Measurements from ENCODE around the gene KCNG1. TPM values are rescaled to one million over a fixed set of nuclear protein-coding genes. Genes with fewer than 3 reads are reported as not detected.

The KCNG1 gene
- total and polyA plus RNA-seq, 2 of the 8 experiments (the other 6 are each of a cell fraction or from before 2014, with no cell fraction given), result 16.0 to 18.0 TPM

DNA sequence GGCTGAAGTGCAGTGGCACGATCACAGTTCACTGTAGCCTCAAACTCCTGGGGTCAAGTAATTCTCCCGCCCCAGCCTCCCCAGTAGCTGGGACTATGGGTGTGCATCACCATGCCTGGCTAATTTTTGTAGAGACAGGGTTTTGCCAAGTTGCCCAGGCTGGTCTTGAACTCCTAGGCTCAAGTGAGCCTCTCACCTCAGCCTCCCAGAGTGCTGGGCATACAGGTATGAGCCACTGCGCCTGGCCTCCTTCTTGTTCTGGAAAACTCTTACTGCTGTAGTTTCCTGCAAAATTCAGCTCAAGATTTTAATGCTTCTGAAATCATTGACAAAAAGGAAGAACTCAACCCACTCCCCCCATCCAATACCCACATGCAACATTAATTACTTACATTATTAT, 21.9 kb upstream of the KCNG1 start:
- H3K4me3 ChIP-seq (ENCODE audit: extremely low read depth in 1 of 4, insufficient read depth in 2 of 4, low read depth in 3 of 4, low read length in 4 of 4), result no peak overlapping the region
- no peak overlapping the region for H2BK120ac ChIP-seq (replicated peaks; ENCODE audit: low read depth, low read length)
- H3K79me1 ChIP-seq (ENCODE audit: low read depth, low read length), result no peaks in the 10 kb centered on the region
- no peak overlapping the region for H2BK5ac ChIP-seq (ENCODE audit: low read depth, low read length)
- no peaks in the 10 kb centered on the region for H4K20me1 ChIP-seq (replicated peaks in 1 of 2; ENCODE audit: control insufficient read depth in 1 of 2, insufficient read depth in 2 of 2, low read length in 2 of 2)
- H3K36me3 ChIP-seq (ENCODE audit: control insufficient read depth in 2 of 4, insufficient read depth in 4 of 4, low read length in 3 of 4), result no peaks in the 10 kb centered on the region
- no peak overlapping the region for H2BK12ac ChIP-seq (ENCODE audit: low read depth, low read length)
- no peak for FAIRE-seq
- H2BK20ac ChIP-seq (ENCODE audit: low read length), result no peak overlapping the region
- H4K91ac ChIP-seq (replicated peaks; ENCODE audit: insufficient read length, low read length), result no peak overlapping the region
- no peak overlapping the region for H2BK15ac ChIP-seq (ENCODE audit: low read length)
- peaks cover 2 to 6% of the 10 kb centered on the region in 2 experiments; a peak in 1 of 4 replicates for H3K9me3 ChIP-seq (ENCODE audit: insufficient read depth in 2 of 2, low read depth in 1 of 2, low read length in 1 of 2)
- H2AFZ ChIP-seq (ENCODE audit: low read length), result no peak overlapping the region
- no peak overlapping the region for H4K5ac ChIP-seq (ENCODE audit: insufficient read length, low read depth, low read length)
- H2AK5ac ChIP-seq (ENCODE audit: low read depth, low read length), result no peak overlapping the region
- no peaks in the 10 kb centered on the region for H3K27me3 ChIP-seq (replicated peaks in 1 of 4; ENCODE audit: control insufficient read depth in 3 of 4, extremely low read depth in 1 of 4, insufficient read depth in 3 of 4, low read length in 3 of 4)
- H3K56ac ChIP-seq (replicated peaks; ENCODE audit: insufficient read length, low read depth, low read length), result no peak overlapping the region
- DNase-seq (ENCODE audit: low read depth in 1 of 2, low spot score in 2 of 2), result no peak
- ChIA-PET POLR2A (ENCODE audit: partially characterized antibody) (no interaction called here), CTCF (ENCODE audit: partially characterized antibody) (interaction anchor here (1.4 to 7.3 kb wide), 9 partner anchors 10 to 262 kb away, joined by 4 to 40 read pairs (median 12); no protein-coding TSS in a partner anchor)
- 93% methylated on average over 3 of the region's 3 CpGs; no CpG with 5 or more reads in 1 of the 2 experiments for WGBS, 2 experiments (ENCODE audit: extremely low coverage in 1 of 2, insufficient coverage in 1 of 2, insufficient read length in 1 of 2, insufficient replicate concordance in 2 of 2, low coverage in 1 of 2, low lambda C conversion rate in 2 of 2, missing lambda C conversion rate in 1 of 2)
- no peak overlapping the region for H3K18ac ChIP-seq (ENCODE audit: extremely low read depth, low read length)
- no peak overlapping the region for H3K23ac ChIP-seq (ENCODE audit: insufficient read length)
- H3K23me2 ChIP-seq (ENCODE audit: low read depth, low read length), result no peaks in the 10 kb centered on the region; the same call in 1 of the 2 replicates
- no peaks in the 10 kb centered on the region; a peak in 1 of 7 replicates for H3K4me1 ChIP-seq (replicated peaks in 1 of 4; ENCODE audit: control insufficient read depth in 3 of 4, insufficient read depth in 4 of 4, low read length in 3 of 4)
- H3K79me2 ChIP-seq (ENCODE audit: control insufficient read depth in 1 of 2, insufficient read depth in 2 of 2, low read length in 2 of 2), result no peaks in the 10 kb centered on the region
- H3K9ac ChIP-seq (replicated peaks in 1 of 4; ENCODE audit: extremely low read depth in 1 of 4, low read depth in 3 of 4, low read length in 3 of 4), result no peak overlapping the region
- H4K8ac ChIP-seq (ENCODE audit: extremely low read depth, insufficient read depth, low read length), result no peak overlapping the region
- H3K14ac ChIP-seq (ENCODE audit: insufficient read length), result no peak overlapping the region
- no peak overlapping the region for H3K4ac ChIP-seq (replicated peaks; ENCODE audit: insufficient read length, low read depth, low read length)
- no peak overlapping the region for H3K4me2 ChIP-seq (ENCODE audit: insufficient read depth in 1 of 2, low read depth in 2 of 2, low read length in 2 of 2)
- no peak overlapping the region for H3K27ac ChIP-seq (ENCODE audit: low read depth, low read length)
- TF ChIP-seq SIN3A (conservative IDR thresholded peaks at IDR 0.05 in 1 of 2, IDR thresholded peaks at IDR 0.05 in 1 of 2; ENCODE audit: low read depth in 1 of 2, low read length in 2 of 2) (no peak), CEBPB (IDR thresholded peaks at IDR 0.05; ENCODE audit: low read depth, low read length) (no peak)

Measured in H1 (cell line).